ENCODE data around the gene KLHL30.
"Not testable (repeated sequence)": the region's sequence is repeated elsewhere in the genome, so short reads cannot be mapped to it uniquely, and the experiment has no call there.

The KLHL30 gene

GRCh38 chr2:238162846-238163441 lies 24.5 kb downstream of the KLHL30 start:
- no peak for DNase-seq (ENCODE audit: low spot score)

DNA sequence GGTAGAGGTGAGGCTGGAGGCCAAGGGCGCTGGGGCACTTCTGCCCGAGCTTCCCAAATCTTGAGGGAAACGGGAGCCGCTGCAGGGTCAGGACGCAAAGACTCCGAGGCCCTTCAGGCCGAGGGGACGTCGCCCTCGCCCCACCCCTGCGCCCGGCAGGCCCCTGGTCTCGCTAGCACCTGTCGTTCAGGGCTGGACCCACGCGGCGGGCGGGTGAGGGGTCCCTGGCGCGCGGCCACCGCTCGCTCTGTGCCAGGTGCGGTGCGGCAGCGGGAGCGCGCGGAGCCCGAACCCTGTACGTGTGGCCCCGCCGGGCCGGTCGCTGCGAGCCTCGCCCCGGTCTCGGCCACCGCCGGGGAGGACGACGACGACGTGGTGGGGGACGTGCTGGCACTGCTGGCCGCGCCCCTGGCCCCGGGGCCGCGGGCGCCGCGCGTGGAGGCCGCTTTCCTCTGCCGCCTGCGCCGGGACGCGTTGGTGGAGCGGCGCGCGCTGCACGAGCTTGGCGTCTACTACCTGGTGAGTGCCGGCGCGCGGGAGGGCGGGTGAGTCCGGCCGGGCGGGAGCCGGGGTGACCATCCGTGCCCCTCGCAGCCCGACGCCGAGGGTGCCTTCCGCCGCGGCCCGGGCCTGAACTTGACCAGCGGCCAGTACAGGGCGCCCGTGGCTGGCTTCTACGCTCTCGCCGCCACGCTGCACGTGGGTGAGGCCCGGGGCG lies 25.2 kb downstream of the KLHL30 start:
- DNase-seq (ENCODE audit: low spot score), result no peak

DNA sequence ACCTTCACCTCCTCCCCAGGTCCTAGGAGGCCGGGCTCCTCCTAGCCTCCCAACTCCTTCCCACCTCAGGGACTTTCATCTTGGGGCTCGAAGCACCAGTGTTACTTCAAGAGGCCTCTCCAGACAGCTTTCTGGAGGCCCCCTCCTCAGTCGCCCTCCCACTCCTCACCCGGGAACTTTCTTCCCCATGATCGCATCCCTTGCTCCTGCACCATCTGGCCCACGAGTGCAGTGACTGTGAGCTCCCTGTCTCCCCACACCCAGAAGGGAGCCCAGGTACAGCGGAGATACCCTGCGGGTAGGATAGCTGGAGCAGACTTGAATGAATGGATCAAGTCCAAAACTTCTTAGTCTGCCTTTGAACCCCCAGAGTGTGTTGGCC lies 26.4 kb downstream of the KLHL30 start:
- DNase-seq (ENCODE audit: low spot score), result no peak

DNA sequence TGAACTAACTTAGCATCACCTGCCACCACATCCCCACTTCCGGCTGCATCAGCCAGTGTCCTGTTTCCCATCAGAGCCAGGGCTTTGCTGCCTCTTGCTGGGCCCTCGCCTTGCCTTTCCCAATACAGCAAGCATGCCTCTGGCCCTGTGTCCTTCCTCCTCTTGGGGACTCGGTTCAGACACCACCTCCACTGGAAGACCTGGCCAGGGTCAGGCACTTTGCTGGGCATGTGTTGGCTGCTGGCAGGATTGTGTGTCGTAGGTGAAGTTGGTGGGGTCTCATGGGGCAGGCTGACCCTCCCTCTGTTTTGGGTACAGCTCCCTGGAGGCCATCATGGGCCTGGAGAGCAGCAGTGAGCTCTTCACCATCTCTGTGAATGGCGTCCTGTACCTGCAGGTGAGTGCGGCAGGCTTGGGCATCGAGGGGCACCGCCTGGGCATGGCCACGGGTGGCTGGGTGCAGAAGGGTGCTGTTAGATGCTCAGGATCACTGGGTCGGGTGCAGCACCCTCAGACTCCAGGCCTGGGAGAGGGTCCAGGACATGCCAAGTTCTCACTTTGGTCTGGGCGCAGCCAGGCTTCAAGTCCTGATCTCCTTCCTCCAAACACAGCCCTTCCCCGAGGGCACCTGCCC lies 26.9 kb downstream of the KLHL30 start:
- no peak for DNase-seq (ENCODE audit: low spot score)

DNA sequence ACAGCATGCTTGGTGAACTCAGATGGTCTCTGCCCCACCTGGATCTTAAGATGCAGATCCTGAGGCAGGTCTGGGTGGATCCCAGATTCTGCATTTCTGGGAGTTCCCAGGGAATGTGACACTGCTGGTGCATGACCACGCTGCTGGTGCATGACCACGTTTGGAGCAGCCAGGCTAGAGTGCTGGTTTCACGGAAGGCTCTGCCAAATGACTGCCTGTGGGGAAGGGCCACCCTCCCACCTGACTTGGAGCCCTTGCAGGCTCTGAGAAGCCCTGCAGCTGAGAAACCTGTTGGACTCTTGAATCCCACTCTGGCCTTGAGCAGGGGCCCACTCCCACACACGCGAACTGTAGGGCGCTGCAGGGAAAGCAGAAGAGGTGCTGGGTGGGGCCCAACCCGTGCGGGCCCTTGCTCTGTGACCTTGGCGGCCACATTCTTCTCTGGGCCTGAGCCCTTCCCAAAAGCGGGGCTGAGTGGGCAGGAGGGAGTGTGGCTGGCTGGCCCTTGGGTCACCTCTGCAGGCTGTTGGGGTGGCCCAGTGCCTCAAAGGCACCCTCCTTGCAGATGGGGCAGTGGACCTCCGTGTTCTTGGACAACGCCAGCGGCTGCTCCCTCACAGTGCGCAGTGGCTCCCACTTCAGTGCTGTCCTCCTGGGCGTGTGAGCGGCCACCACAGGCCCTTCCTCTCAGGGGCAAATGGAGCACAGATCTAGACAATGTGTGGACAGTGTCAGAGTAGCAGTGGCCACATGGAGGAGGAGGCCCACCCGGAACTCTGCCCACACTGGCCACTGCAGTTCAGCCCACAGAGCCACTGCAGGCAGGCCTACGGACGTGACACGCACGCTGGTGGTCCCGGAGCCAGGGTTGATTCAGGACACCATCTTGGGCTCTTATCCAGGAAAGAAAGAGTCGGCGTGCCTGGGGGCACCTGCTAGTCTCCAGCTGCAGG lies 28.2 kb downstream of the KLHL30 start:
- no peak for DNase-seq (ENCODE audit: low spot score)

DNA sequence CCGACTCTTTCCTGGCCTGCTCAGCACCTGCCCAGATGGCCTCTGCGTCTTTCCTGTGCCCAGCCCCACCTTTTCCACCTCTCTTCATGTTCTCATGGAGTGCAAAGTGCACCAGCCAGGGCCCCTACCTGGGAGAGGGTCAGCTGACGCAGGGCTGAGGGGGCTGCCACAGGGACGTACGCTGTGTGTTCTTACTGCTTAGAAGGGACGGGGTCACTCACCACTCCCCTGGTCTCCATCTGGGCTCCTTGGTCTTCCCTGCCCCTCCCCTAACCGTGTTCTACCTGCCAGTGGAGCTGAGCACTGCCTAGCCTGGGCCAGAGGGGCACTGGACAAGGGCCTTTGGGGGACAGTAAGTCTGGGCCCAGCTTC lies 28.9 kb downstream of the KLHL30 start:
- no peak for DNase-seq (ENCODE audit: low spot score)

GRCh38 chr2:238167761-238168160 lies 29.3 kb downstream of the KLHL30 start:
- no peak for DNase-seq (ENCODE audit: low spot score)

DNA sequence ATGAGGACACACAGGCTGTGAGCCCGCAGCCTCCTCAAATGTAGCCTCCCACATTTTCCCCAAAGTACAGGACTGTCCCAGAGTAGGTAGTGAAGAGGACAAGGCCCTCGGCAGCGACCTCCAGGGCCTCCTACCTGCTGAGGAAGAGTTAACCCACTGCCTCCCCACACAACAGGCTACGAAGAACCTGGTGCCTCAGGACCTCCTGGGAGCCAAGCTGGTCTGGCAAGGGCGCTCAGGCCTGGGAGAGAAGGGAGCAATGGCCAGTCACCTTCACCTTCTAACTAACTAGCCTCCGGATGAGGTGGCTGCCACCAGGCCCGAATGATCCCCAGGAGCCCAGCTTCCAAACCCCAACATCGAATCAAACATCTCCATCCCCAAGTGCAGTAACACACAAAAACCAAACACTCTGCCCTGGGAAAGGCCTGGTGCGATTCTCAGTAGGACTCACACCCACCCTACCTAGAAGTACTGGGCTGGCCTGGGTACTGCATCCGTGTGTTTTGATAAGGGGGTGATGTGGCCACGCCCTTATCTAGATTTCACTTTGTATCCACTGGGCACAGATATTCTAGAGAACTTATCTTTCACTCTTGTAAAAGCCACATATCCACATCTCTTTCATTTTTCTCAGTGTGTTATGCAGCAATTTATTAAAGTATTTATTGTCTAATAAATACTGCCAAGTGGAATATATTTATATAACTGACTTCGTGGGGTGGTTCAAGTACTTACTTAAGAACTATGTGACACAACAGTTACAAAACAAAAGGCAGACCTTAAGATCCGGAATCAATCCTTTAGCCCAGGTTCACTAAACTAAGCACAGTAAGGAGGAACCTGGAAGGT lies 30.0 kb downstream of the KLHL30 start:
- no peak for DNase-seq (ENCODE audit: low spot score)

- DNase-seq (ENCODE audit: low spot score), result no peak
Observed at GRCh38 chr2:238169048-238169707, 30.7 kb downstream of the KLHL30 start.

DNA sequence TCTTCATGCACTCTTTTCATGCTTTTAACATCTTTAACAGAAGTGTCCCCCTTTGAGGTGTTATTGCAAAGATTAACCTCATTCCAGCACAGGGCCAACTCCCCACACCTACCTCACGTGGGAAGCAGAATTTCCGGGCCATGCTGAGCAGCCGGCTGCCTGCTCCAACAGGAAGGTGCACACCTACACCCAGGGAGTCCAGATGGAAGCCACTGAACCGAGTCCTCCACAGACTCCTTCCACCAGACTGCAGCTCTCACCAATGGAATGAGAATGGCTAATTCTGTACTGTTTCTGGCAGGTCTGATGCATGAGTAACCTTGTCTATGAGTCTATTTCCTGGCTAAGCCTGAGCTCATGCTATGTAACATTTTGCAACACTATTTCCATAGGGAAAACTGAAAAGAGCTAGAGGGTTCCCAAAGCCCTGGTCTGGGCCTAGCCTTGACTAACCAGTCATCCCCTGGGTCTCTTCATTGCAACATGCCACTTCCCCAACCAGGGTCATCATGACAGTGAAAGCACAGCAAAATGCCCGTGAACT lies 31.3 kb downstream of the KLHL30 start:
- DNase-seq (ENCODE audit: low spot score), result no peak

DNA sequence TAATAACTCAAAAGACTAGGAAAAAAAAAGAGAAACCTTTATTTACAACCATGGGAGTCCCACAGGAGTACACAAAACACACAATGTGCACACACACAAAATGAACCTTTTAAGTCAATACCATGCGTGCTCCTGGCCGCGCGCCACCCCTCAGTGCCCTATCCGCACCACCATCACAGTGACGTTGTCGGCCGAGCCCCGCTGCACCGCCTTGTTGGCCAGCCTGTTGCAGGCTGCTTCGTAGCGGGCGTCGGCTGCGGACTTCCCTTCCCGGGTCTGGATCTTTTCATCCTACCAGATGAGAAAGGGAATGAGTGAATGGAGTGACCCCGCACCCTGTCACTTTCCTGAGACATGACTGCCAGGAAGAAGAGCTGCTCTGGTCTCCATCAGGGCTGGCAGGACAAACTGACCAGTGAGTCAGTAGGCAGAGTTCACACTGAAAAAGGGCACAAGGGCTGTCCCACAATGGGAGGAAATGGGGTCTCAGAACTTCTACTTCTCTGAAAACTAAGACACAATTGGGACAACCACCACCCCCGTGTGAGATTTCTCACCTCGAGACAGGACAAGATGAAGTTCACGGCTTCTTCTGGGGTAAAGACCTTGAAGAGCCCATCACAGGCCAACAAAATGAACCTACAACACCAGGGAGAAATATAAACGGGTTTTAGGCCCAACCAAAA lies 32.1 kb downstream of the KLHL30 start:
- no peak for DNase-seq (ENCODE audit: low spot score)

GRCh38 chr2:238171072-238171431 lies 32.6 kb downstream of the KLHL30 start:
- DNase-seq (ENCODE audit: low spot score), result not testable (repeated sequence)

DNA sequence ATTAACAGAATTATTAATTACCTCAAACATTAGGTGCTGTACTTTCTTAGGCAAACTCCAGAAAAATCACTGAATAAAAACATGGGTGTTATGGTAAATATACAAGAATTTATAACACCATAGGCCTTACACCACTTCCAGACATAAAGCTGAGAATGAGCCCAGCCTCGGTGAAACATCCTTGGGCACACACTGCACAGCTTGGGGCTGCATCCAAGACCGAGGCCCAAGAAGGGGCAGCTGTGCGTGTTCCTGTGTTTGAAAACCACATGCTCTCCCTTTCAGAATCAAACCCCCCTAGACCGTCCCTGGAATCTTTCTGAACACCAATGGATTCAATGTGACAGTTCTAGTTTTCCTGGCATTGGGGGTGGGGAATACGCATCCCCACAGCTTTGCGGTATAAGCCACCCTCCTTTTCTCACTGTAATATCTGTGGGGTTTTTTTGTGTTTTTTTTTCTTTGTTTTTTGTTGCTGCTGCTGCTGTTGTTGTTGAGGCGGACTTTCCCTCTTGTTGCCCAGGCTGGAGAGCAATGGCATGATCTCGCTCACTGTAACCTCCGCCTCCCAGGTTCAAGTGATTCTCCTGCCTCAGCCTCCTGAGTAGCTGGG lies 33.2 kb downstream of the KLHL30 start:
- no peak for DNase-seq (ENCODE audit: low spot score)

DNA sequence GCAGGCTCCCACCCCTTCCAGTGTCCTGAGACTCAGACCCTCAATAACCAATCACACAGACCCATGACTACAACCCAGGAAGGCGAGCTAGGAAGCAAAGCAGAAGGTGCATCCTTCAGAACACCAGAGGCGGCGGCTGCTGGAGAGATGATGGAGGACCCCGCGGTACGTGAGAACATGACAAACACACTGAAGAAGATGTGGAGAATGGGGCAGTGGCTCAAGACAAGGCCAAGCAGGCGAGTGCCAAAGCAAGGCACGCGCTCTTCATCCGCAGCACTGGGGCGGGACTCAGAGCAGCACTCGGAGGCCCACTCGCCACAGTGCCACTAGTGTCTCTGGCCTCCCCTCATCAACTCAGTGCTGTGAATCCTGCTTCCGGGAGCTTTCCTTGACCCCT lies 34.0 kb downstream of the KLHL30 start:
- DNase-seq (ENCODE audit: low spot score), result no peak

DNA sequence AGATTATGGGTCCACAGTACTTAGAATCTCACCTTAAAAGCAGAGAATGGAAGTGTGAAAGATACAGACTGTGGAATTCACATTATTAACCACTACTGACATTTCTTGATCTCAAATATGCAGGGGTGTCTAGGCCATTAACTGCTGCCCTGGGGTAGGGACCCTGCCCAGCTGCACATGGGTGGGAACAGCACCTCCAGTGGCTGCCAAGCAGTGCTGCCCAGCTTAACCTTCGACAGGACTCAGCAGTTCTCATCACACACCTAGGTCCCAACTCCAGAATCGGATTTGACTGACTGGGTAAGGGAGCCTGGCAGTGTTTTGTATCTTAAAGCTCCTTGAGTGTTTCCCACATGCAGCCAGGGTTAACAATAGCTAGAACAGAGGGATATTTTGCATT lies 35.2 kb downstream of the KLHL30 start:
- DNase-seq (ENCODE audit: low spot score), result no peak

GRCh38 chr2:238174291-238174690 lies 35.8 kb downstream of the KLHL30 start:
- DNase-seq (ENCODE audit: low spot score), result no peak

DNA sequence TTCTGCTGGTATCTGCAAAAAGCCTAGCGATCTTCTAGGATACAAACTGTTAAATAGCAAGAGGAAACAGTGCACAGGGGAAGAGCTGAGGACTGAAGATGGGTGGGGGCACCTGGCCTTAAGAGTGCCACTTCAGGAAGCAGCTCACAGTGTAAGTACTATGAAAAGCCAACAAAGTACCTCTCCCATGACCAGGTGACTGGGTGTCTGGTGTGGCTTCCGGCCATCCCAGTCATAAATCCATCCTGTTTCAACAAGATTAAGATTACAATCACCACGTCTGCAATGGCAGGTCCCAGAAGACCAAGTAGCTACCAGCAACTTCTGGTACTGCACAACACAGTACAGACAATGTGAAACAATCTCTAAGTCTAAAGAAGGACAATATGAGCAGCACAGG lies 36.2 kb downstream of the KLHL30 start:
- no peak for DNase-seq (ENCODE audit: low spot score)

DNA sequence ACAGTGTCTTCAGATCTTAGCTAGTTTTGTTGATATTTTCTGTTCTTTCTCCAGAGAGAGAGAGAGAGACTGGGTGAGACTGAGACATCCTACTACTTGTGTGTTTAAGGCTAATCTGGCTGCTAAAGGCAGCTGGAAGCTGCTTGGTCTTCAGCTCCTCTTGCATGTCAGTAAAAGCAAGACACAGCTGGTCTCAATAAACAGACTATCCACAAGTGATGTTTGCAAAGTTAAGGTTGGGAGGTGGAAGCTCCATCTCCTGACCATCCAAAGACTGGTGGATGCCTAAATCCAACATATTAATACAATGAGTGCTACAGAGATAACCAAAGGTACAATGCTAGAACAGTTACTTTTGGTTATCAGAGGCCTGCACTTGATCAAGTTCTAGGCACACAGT lies 38.1 kb downstream of the KLHL30 start:
- no peak for DNase-seq (ENCODE audit: low spot score)

- DNase-seq (ENCODE audit: low spot score), result no peak
Observed at GRCh38 chr2:238180554-238180953, 42.1 kb downstream of the KLHL30 start.

DNA sequence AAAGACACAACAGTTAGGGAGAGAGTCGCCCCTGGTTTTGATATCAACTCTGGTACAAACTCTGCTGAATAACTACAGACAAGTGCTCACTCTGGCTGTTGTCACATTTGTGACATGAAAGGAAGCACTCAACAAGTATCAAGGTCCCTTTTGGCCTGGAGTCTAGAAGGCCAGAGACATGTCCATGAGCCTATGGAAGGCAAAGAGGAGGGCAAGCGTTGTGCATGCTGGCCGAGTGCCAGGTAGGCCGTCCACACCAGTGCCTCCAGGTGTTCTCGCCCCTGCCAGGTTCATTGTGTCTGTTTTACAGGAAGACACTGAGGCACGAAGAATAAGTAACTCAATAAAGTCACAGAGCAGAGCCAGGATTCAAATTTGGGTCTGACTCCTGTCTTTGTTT lies 43.9 kb downstream of the KLHL30 start:
- DNase-seq (ENCODE audit: low spot score), result no peak

All from activated CD4-positive, alpha-beta T cell treated with anti-CD3 and anti-CD28 coated beads, Interleukin-2, Interleukin-4, amounts not matched to agents 100 ng/mL and 50 ng/mL, durations not matched to agents 16 hours and 8 hours (primary cell).